ENCODE data around the gene TRPM5. TPM values are rescaled to one million over a fixed set of nuclear protein-coding genes. Genes with fewer than 3 reads are reported as not detected.

The TRPM5 gene
- total RNA-seq, 1 experiment from 2014 or later = not detected

- H3K4me3 ChIP-seq = no peak overlapping the region
- no peaks in the 10 kb centered on the region for H3K27me3 ChIP-seq
- peak; percentile 58 for DNase-seq
- H3K36me3 ChIP-seq = no peaks in the 10 kb centered on the region
- H3K9me3 ChIP-seq = no peaks in the 10 kb centered on the region
Observed at GRCh38 chr11:2420502-2421225, 23.6 kb downstream of the TRPM5 start.

DNA sequence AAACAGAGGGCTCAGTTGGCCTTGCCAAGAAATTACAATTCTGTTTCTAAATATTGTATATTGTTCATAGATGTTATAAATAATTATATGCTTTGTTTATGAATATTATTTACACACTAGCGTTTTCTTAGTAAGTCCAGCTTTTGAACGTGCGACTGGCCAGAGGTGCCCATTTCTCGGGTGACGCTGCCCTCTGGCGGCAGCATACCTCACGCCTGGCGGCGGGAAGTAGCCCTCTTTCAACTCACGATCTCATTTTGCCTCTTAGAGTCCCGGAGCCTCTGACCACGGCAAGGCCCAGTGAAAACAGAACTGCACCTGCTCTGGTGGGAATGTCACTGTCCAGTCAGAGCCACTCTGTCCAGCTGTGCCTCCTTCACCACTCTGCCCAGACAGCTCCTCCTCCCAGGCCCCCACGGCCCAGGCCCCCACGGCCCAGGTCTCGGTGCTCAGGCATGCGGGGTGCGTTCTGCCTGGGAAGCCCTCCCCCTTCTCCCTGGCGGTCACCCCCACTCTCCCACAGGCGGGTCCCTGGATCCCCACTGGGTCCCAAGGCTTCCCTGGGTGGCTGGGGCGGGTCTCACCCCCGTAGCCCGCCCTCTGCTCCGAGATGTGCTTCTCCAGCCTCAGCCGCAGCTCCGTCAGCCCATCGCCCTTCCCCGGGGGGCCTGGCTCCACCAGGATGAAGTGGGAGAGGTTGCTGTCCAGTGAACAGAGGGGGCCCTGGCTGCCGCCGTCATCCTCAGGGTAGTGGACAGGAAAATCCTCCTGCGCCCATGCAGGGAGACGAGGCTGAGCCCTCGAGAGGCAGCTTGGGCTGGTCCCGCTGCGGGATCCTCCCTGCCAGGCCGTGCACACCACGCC lies 24.4 kb downstream of the TRPM5 start:
- no peaks in the 10 kb centered on the region for H3K27me3 ChIP-seq
- DNase-seq = peak; percentile 70
- H3K4me3 ChIP-seq = no peak overlapping the region
- H3K9me3 ChIP-seq = no peaks in the 10 kb centered on the region
- no peaks in the 10 kb centered on the region for H3K36me3 ChIP-seq

DNA sequence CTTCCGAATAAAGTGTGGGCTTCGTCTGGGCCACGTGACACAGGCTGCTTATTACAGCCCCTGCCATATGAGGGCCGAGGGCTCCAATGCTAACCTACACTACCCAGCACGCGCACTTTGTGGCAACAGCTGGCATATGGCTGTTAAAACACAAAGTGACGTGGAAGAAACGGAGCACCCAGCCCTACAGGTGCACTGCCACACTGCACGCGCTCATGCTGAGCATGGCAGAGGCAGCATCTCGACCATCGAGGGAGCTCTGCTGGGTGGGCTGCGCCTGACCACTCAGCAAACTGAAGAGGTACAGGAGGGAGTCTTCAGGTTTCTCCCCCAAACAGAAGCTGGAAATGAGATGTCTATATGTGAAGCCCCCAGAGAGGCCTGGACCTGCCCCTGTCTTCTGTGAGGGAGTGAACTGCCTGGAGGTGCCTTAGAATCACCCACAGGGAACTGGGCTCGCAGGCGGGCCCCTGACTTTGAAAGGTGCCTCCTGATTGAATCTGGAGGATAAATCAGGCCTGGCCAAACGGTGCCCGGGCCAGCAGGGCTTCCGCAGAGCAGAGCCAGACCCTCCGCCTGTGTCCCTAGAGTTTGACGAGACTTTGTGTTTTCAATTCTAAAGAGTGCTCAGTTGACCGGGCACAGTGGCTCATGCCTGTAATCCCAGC lies 25.5 kb downstream of the TRPM5 start:
- Histone ChIP-seq H3K36me3 (no peaks in the 10 kb centered on the region), H3K27me3 (no peaks in the 10 kb centered on the region), H3K4me3 (no peak overlapping the region), H3K9me3 (no peaks in the 10 kb centered on the region)
- DNase-seq = no peak

DNA sequence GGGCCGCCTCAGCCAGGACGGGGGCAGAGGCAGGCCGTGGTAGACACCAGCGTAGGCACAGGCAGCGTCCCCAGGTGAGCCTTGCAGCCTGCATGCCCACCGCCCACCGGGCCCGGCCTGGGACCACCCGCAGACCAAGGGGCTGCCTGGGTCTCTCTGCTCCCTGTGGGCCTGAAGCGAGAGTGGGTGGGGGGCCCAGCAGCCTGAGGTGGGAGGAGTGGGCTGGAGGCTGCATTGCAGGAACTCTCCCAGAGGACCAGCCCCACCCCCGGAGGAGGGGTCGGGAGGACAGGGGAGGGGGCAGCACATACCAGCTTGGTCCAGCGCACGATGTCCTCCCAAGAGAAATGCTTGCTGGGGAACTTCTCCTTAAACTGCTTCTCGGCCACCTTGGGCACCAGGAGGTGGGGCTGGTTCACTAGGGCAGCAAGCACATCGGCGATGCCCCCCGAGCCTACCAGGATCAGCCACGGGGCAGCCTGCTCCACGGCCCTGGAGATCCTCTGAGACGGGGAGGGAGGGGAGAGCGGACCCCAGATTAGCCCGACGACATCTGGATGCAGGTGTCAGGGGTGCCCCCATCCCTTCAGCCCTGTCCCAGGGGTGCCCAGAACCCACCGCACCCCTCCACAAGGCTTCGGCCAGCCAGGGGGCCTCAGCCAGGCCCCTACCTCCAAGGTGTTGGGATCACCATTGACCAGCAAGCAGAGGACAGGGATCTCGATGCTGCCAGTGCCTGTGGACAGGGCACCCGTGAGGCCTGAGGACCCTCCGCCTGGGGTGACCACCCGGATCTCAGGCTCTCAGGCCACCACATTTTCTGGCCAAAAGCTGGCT lies 26.2 kb downstream of the TRPM5 start:
- Histone ChIP-seq H3K36me3 (no peaks in the 10 kb centered on the region), H3K9me3 (no peaks in the 10 kb centered on the region), H3K4me3 (no peak overlapping the region), H3K27me3 (no peaks in the 10 kb centered on the region)
- DNase-seq = no peak

GRCh38 chr11:2416765-2417164 lies 27.5 kb downstream of the TRPM5 start:
- no peak for DNase-seq
- Histone ChIP-seq H3K4me3 (no peak overlapping the region), H3K27me3 (no peaks in the 10 kb centered on the region), H3K9me3 (no peaks in the 10 kb centered on the region), H3K36me3 (no peaks in the 10 kb centered on the region)

DNA sequence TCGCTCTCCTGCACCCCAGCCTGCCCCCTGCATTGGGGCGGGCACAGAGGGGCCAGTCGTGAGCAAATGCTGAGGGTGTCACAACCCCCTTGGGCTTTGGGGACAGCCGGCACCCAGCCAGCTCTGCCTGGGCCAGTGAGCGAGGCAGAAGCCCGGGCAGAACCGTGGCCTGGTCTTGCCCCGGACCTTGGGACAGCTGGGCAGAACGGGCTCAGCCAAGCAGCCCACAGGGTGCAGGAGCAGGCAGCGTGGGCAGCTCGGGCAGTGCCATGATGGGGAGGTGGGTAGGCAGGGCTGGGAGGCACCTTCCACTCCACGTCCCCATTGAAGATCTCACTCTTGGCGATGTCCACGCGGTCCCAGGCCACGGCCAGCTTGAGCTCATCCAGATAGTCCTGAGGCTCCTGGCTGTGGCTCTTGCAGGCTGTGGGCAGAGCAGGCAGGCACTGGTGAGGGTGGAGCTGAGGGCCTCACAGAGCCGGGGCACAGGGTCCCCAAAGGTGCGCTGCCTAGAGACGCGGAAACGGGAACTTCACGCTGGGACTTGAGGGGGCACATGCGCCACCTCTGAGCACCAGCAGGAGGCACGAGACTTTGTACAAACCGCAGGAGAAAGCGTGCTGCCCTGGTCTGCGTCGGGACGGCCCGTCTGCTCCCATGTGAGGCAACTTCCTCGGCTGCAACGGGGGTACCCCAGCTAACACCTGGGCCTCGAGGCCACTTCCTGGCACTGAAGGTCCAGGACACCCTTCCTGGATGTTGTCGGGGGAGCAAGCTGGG lies 28.5 kb downstream of the TRPM5 start:
- no peak for DNase-seq
- Histone ChIP-seq H3K4me3 (no peak overlapping the region), H3K36me3 (no peaks in the 10 kb centered on the region), H3K27me3 (no peaks in the 10 kb centered on the region), H3K9me3 (no peaks in the 10 kb centered on the region)

GRCh38 chr11:2415171-2415570 lies 29.1 kb downstream of the TRPM5 start:
- H3K36me3 ChIP-seq = no peaks in the 10 kb centered on the region
- H3K4me3 ChIP-seq = no peak overlapping the region
- no peak for DNase-seq
- H3K9me3 ChIP-seq = no peaks in the 10 kb centered on the region
- no peaks in the 10 kb centered on the region for H3K27me3 ChIP-seq

DNA sequence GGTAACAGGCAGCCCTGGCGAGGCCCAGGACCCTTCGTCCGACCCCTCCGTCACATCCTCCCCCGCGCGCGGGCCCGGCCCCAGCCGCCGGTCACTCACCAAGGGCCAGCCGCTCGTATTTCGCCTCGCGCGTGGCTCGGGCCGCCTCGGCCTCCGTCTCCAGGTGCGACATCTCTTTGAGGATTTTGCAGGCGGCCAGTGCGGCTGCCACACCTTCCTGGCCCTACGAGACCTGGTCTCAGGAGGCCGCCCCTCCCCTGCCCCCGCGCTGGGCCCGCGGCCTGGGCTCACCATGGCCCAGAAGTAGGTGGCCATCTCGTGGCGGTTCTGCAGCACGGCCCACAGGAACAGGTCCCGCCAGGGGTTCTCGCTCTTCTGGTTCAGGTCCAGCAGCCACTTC lies 29.7 kb downstream of the TRPM5 start:
- Histone ChIP-seq H3K4me3 (no peak overlapping the region), H3K9me3 (no peaks in the 10 kb centered on the region), H3K36me3 (no peaks in the 10 kb centered on the region), H3K27me3 (no peaks in the 10 kb centered on the region)
- DNase-seq = no peak

- DNase-seq = no peak
- H3K4me3 ChIP-seq = no peak overlapping the region
- H3K9me3 ChIP-seq = no peaks in the 10 kb centered on the region
- no peaks in the 10 kb centered on the region for H3K36me3 ChIP-seq
- no peaks in the 10 kb centered on the region for H3K27me3 ChIP-seq
Observed at GRCh38 chr11:2413742-2414579, 30.4 kb downstream of the TRPM5 start.

DNA sequence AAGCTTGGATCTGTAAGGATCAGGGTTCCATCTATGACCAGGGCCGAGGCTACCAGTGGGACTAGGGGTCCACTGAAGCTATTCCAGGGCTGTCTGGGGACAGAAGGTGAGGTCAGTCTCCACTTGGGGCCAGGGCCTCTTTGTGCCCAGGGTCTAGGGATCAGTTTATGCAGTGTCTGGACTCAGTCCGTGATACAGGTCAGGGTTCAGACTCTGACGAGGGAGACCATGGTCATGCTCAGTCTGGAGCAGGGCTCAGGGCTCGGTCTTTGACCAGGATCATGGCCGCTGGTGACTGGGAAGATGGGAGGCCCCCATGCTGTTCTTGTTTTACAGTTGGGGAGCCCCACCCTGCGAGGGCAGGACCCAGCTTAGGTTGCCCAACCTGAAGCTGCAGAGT lies 32.0 kb downstream of the TRPM5 start:
- H3K9me3 ChIP-seq = no peaks in the 10 kb centered on the region
- H3K36me3 ChIP-seq = no peaks in the 10 kb centered on the region
- DNase-seq = no peak

GRCh38 chr11:2411446-2412305 lies 32.6 kb downstream of the TRPM5 start:
- Histone ChIP-seq H3K9me3 (no peaks in the 10 kb centered on the region), H3K4me3 (no peak overlapping the region), H3K36me3 (no peaks in the 10 kb centered on the region), H3K27me3 (no peaks in the 10 kb centered on the region)
- no peak for DNase-seq

More for the DNA sequence above, 32.0 kb downstream of the TRPM5 start:
- Histone ChIP-seq H3K27me3 (no peaks in the 10 kb centered on the region), H3K4me3 (no peak overlapping the region)

DNA sequence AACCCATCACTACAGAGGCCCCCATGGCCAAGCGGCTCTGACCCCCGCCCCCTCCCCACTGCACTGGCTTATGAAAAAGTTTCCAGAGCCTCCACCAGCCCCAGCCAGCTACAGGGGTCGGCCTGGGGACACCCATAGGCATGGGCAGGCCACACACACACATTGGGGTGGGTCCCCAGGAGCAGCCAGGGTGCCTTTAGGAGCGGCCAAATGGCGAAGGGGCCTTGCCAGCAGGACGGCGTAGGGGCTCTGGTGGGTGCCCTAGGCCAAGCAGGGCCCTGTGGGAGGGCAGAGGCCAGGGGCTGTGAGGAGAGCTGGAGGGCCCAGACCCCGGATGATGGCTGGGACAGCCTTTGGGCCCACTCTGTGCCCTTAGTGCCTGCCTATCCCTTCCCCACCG lies 33.7 kb downstream of the TRPM5 start:
- H3K4me3 ChIP-seq = no peak overlapping the region
- no peak for DNase-seq
- no peaks in the 10 kb centered on the region for H3K36me3 ChIP-seq
- H3K27me3 ChIP-seq = no peaks in the 10 kb centered on the region
- no peaks in the 10 kb centered on the region for H3K9me3 ChIP-seq

DNA sequence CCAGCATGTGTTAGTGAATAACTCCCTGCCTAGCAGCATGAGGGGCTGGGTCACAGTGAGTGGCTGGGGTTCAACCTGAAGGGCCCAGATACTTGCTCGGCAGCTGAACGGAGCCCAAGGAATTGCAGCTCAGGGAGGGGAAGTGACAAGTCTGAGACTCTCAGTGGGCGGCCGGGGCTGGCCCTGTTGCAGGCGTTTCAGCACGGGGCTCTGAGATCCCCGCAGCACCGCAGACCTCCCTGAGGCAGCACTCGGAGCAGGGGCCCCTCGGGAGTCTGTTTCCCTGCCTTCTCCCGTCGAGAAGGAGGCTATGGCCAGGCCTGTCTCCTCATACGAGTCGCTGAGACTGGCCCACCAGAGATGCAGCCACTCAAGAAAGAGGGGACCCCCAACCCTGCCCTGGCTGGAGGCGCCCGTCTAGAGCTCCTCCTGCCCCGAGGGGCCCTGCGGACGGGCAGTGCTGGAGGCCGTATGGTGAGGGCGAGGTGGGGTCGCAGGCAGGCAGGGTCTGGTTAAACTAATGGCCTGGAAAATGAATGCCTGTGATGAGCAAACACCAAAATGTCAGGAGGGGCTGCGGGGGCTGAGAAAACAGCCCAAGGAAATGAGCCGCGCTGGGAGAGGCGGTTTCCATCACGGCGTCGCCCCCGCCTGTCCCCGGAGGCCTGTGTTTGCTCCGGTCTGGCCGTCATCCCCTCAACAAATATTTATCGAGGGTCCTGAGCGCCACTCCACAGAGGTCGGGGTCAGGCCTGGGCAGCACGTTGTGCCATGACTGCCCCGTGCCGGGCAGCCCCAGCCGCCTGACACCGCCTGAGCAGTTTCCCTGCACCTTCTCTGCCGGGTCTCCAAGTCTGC lies 34.5 kb downstream of the TRPM5 start:
- no peaks in the 10 kb centered on the region for H3K9me3 ChIP-seq

DNA sequence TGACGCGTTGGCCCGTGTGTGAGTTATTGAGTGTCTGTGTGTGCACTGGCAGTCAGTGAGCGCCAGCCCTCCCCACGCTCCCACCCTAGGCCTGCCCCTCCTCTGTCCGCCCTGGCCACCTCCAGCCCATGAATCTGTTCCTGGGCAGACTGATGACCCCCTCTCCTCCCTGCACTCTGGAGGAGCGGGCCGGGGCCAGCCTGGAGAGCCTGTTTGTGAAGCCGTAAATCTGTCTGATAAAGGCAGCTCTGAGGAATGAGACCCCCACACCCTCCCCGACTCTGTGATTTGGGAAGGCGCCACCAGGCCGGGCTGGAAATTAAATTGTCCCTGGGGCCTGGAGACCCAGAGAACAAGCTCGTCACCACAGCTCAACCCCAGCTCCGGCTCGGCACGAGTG lies 35.2 kb downstream of the TRPM5 start:
- H3K4me3 ChIP-seq = no peak overlapping the region
- no peak for DNase-seq
- peaks cover 2% of the 10 kb centered on the region; the same call in 1 of the 2 replicates for H3K36me3 ChIP-seq
- H3K27me3 ChIP-seq = no peaks in the 10 kb centered on the region
- H3K9me3 ChIP-seq = no peaks in the 10 kb centered on the region

More for the DNA sequence above, 34.5 kb downstream of the TRPM5 start:
- Histone ChIP-seq H3K4me3 (no peak overlapping the region), H3K36me3 (no peaks in the 10 kb centered on the region), H3K27me3 (no peaks in the 10 kb centered on the region)
- no peak for DNase-seq
